ENCODE results near the gene BLTP1. TPM values are rescaled to one million over a fixed set of nuclear protein-coding genes. Genes with fewer than 3 reads are reported as not detected.

Gene BLTP1
- total RNA-seq, 3 donors from 2014 or later = 134 to 193 (median 160) TPM

- no peak overlapping the region for H3K4me3 ChIP-seq
- intact Hi-C loops (cut with DNase I; ENCODE audit: low total_unique reads) = no loop called here
- DNase-seq (ENCODE audit: low spot score in 2 of 2) = no peak
- no peaks in the 10 kb centered on the region for H3K9me3 ChIP-seq
- H3K27ac ChIP-seq = no peak overlapping the region
- H3K36me3 ChIP-seq = no peaks in the 10 kb centered on the region
- H3K4me1 ChIP-seq = no peaks in the 10 kb centered on the region
- TF ChIP-seq POLR2A (IDR thresholded peaks at IDR 0.05) (no peak), CTCF (IDR thresholded peaks at IDR 0.05) (no peak), POLR2AphosphoS5 (IDR thresholded peaks at IDR 0.05) (no peak)
- H3K27me3 ChIP-seq = no peaks in the 10 kb centered on the region
These were observed 11.6 kb downstream of the BLTP1 start for GRCh38 chr4:122163767-122164166.

GRCh38 chr4:122167369-122167768 lies 15.2 kb downstream of the BLTP1 start:
- TF ChIP-seq CTCF (IDR thresholded peaks at IDR 0.05) (no peak), POLR2AphosphoS5 (IDR thresholded peaks at IDR 0.05) (no peak), POLR2A (IDR thresholded peaks at IDR 0.05) (no peak)
- no peak for DNase-seq (ENCODE audit: low spot score in 2 of 2)
- Histone ChIP-seq H3K4me3 (no peak overlapping the region), H3K27ac (no peak overlapping the region), H3K36me3 (no peaks in the 10 kb centered on the region), H3K27me3 (no peaks in the 10 kb centered on the region), H3K4me1 (peaks cover 0 to 4% of the 10 kb centered on the region in 2 donors), H3K9me3 (no peaks in the 10 kb centered on the region)
- intact Hi-C loops (cut with DNase I; ENCODE audit: low total_unique reads) = no loop called here

- intact Hi-C loops (cut with DNase I; ENCODE audit: low total_unique reads) = no loop called here
- Histone ChIP-seq H3K36me3 (no peaks in the 10 kb centered on the region), H3K27ac (peak overlapping the region in 1 of 2 donors; percentile 19), H3K4me3 (no peak overlapping the region), H3K9me3 (no peaks in the 10 kb centered on the region), H3K27me3 (no peaks in the 10 kb centered on the region), H3K4me1 (peaks cover 0 to 4% of the 10 kb centered on the region in 2 donors)
- DNase-seq (ENCODE audit: low spot score in 2 of 2) = no peak
- TF ChIP-seq POLR2A (IDR thresholded peaks at IDR 0.05) = no peak
- no peak for TF ChIP-seq POLR2AphosphoS5 (IDR thresholded peaks at IDR 0.05)
- no peak for TF ChIP-seq CTCF (IDR thresholded peaks at IDR 0.05)
These were observed 18.6 kb downstream of the BLTP1 start for GRCh38 chr4:122170775-122171174.

GRCh38 chr4:122171323-122171722 lies 19.2 kb downstream of the BLTP1 start:
- Histone ChIP-seq H3K4me1 (peaks cover 0 to 4% of the 10 kb centered on the region in 2 donors), H3K4me3 (no peak overlapping the region), H3K9me3 (no peaks in the 10 kb centered on the region), H3K36me3 (peaks cover 2% of the 10 kb centered on the region), H3K27me3 (no peaks in the 10 kb centered on the region), H3K27ac (no peak overlapping the region)
- DNase-seq (ENCODE audit: low spot score in 2 of 2) = no peak
- intact Hi-C loops (cut with DNase I; ENCODE audit: low total_unique reads) = no loop called here
- no peak for TF ChIP-seq POLR2A (IDR thresholded peaks at IDR 0.05)
- no peak for TF ChIP-seq CTCF (IDR thresholded peaks at IDR 0.05)
- no peak for TF ChIP-seq POLR2AphosphoS5 (IDR thresholded peaks at IDR 0.05)

- H3K4me3 ChIP-seq = no peak overlapping the region
- no peak overlapping the region for H3K27ac ChIP-seq
- TF ChIP-seq POLR2AphosphoS5 (IDR thresholded peaks at IDR 0.05) = no peak
- TF ChIP-seq POLR2A (IDR thresholded peaks at IDR 0.05) = no peak
- no peak for TF ChIP-seq CTCF (IDR thresholded peaks at IDR 0.05)
- DNase-seq (ENCODE audit: low spot score in 2 of 2) = no peak
- H3K4me1 ChIP-seq = peaks cover 0 to 4% of the 10 kb centered on the region in 2 donors
- intact Hi-C loops (cut with DNase I; ENCODE audit: low total_unique reads) = no loop called here
- peaks cover 3% of the 10 kb centered on the region for H3K36me3 ChIP-seq
- H3K9me3 ChIP-seq = no peaks in the 10 kb centered on the region
- no peaks in the 10 kb centered on the region for H3K27me3 ChIP-seq
These were observed 20.1 kb downstream of the BLTP1 start for GRCh38 chr4:122172266-122172665.
